Suprapubic skin (tissue), 4 donors: ENCODE measurements around the gene VEGFD. TPM values are rescaled to one million over a fixed set of nuclear protein-coding genes. Genes with fewer than 3 reads are reported as not detected.

Experiments
- DNase-seq, 2 donors: peaks; one replicate each; pipeline ENCODE4 v3.0.0-alpha.2; 2019; ENCODE audit warnings: low spot score in 2 of 2
- H3K27ac ChIP-seq: fragments of 200-600 bp; sonication (generic); one replicate; pipeline ENCODE4 v1.5.1; 2019
- H3K27me3 ChIP-seq: fragments of 200-600 bp; sonication (generic); one replicate; pipeline ENCODE4 v1.5.1; 2019
- H3K36me3 ChIP-seq: fragments of 200-600 bp; sonication (generic); one replicate; pipeline ENCODE4 v1.5.1; 2019
- H3K4me1 ChIP-seq: fragments of 200-600 bp; sonication (generic); one replicate; pipeline ENCODE4 v1.5.1; 2019
- H3K4me3 ChIP-seq: fragments of 200-600 bp; sonication (generic); one replicate; pipeline ENCODE4 v1.5.1; 2019; ENCODE audit warnings: mild to moderate bottlenecking
- H3K9me3 ChIP-seq: fragments of 200-600 bp; sonication (generic); one replicate; pipeline ENCODE4 v1.5.1; 2019
- EP300 ChIP-seq: sonication (generic); formaldehyde crosslinking; IDR thresholded peaks from one replicate; pipeline ENCODE4 v1.6.1; 2017; ENCODE audit warnings: antibody characterized with exemption
- POLR2A ChIP-seq, 2 donors: fragments of 450-650 bp; IDR thresholded peaks; one replicate each; pipeline ENCODE4 v1.6.1; 2017; ENCODE audit warnings: antibody characterized with exemption in 2 of 2, mild to moderate bottlenecking in 2 of 2, moderate library complexity in 2 of 2
- POLR2AphosphoS5 ChIP-seq, 3 donors: sonication (generic); formaldehyde crosslinking; IDR thresholded peaks; one replicate each; pipeline ENCODE4 v1.6.1; 2017; ENCODE audit warnings: antibody characterized with exemption in 3 of 3
- WGBS: methylation state at CpG from one replicate; pipeline ENCODE4 v1.1.5; 2018; 5-methylcytosine and 5-hydroxymethylcytosine counted together
- total RNA-seq, 4 donors: library from RNA; depleted of rRNA; stranded (reverse); fragments of >200 nt; gene quantifications; one replicate each; pipeline ENCODE4 v1.1.0, GENCODE V29; 2016
- TF ChIP-seq, protein P1 (sequence below), 2 donors: fragments of 200-600 bp in 1 of 2; fragments of 450-650 bp in 1 of 2; sonication (generic) in 1 of 2; IDR thresholded peaks; one replicate each; pipeline ENCODE4 v1.5.1; 2016 to 2019; ENCODE audit warnings: antibody characterized with exemption in 2 of 2, mild to moderate bottlenecking in 1 of 2, moderate library complexity in 1 of 2

The VEGFD gene, protein sequence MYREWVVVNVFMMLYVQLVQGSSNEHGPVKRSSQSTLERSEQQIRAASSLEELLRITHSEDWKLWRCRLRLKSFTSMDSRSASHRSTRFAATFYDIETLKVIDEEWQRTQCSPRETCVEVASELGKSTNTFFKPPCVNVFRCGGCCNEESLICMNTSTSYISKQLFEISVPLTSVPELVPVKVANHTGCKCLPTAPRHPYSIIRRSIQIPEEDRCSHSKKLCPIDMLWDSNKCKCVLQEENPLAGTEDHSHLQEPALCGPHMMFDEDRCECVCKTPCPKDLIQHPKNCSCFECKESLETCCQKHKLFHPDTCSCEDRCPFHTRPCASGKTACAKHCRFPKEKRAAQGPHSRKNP
- 1 to 10 TPM in 2 of 4 donors, under 1 TPM in 1, not detected in 1; 0.76 to 1.7 (median 1.2) TPM for total RNA-seq

DNA sequence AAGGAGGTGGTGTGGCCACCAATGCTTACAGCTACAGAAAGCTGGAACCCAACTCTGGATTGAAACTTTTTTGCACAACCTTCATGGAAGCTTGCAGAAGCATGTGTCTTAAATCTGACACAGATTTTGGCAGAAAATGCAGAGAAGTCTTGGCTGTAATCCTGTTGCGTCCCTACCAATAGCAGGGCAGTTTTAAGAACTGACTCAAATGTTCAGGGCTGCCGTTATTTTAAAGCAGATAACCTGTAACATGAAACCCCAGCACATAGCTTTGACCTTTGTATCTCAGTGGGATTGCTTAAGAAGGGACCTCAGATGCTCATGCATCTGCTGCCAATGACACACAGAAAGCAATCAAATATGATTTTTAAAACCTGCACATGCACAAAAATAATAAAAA, at the start of gene VEGFD:
VEGFD (minus strand) TSS at position 110 of the 400 bp plus-strand sequence. CDS start 467 bp downstream, outside the sequence.
- H3K27ac ChIP-seq: no peak within 1 kb of the TSS
- DNase-seq: no peak
- TF ChIP-seq EP300 (no peak), POLR2AphosphoS5 (IDR thresholded peaks at IDR 0.05) (no peak), POLR2A (IDR thresholded peaks at IDR 0.05) (no peak)
- TF ChIP-seq, protein P1, sequence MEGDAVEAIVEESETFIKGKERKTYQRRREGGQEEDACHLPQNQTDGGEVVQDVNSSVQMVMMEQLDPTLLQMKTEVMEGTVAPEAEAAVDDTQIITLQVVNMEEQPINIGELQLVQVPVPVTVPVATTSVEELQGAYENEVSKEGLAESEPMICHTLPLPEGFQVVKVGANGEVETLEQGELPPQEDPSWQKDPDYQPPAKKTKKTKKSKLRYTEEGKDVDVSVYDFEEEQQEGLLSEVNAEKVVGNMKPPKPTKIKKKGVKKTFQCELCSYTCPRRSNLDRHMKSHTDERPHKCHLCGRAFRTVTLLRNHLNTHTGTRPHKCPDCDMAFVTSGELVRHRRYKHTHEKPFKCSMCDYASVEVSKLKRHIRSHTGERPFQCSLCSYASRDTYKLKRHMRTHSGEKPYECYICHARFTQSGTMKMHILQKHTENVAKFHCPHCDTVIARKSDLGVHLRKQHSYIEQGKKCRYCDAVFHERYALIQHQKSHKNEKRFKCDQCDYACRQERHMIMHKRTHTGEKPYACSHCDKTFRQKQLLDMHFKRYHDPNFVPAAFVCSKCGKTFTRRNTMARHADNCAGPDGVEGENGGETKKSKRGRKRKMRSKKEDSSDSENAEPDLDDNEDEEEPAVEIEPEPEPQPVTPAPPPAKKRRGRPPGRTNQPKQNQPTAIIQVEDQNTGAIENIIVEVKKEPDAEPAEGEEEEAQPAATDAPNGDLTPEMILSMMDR (IDR thresholded peaks at IDR 0.05): no peak
- H3K4me1 ChIP-seq: no peaks in the 10 kb centered on the region
- H3K36me3 ChIP-seq: no peaks in the 10 kb centered on the region
- no peaks in the 10 kb centered on the region for H3K9me3 ChIP-seq
- no peak within 1 kb of the TSS for H3K4me3 ChIP-seq
- no peaks in the 10 kb centered on the region for H3K27me3 ChIP-seq
- 44% methylated on average over 2 of the region's 2 CpGs for WGBS

DNA sequence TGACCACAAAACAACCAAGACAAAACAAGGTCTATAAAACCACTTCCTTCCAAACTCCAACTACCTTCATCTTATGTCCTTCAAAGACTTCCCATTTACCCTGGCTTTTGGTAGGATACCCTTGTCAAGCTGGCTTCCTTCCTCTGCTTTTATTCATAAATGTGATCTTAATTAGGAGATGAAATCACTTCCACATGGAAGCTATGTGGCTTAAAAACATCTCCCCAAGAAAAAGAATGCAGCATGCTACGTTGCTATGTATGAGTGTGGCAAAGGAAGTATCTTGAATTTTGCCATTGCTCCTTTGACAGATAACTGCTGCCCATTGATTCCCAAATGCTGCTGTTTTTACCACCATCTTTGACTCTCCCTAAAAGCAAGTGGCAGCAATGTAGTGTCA, 46.4 kb upstream of the VEGFD start:
- Histone ChIP-seq H3K27me3 (no peaks in the 10 kb centered on the region), H3K36me3 (no peaks in the 10 kb centered on the region), H3K9me3 (no peaks in the 10 kb centered on the region), H3K4me3 (no peak overlapping the region), H3K4me1 (no peaks in the 10 kb centered on the region), H3K27ac (no peak overlapping the region)
- 47% methylated on average over 1 of the region's 1 CpG for WGBS
- no peak for DNase-seq
- TF ChIP-seq, protein P1 (IDR thresholded peaks at IDR 0.05): no peak
- TF ChIP-seq POLR2A (IDR thresholded peaks at IDR 0.05) (no peak), EP300 (no peak), POLR2AphosphoS5 (IDR thresholded peaks at IDR 0.05) (no peak)

DNA sequence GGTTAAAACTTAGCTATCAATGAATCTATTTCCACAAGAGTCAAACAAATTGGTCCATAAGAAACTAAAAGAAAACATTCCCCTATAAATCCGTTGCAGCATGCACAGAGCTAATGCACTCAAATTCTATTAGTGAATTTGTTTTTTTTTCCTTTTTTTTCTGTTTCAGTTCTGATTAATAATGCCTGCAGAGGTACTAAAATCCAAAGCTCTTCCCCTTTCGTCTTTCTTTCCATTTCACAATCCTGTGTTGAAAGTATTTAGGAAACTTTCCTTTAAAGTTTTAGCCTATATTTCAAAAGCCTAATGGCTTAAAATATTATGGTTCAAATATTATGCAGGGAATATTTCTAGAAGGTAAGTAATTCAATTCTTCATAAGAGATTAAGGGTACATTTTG, 45.9 kb upstream of the VEGFD start:
- no peak overlapping the region for H3K27ac ChIP-seq
- DNase-seq: no peak
- TF ChIP-seq POLR2AphosphoS5 (IDR thresholded peaks at IDR 0.05) (no peak), EP300 (no peak), POLR2A (IDR thresholded peaks at IDR 0.05) (no peak)
- TF ChIP-seq, protein P1 (IDR thresholded peaks at IDR 0.05): no peak
- WGBS: 74% methylated on average over 2 of the region's 2 CpGs
- H3K9me3 ChIP-seq: no peaks in the 10 kb centered on the region
- H3K36me3 ChIP-seq: no peaks in the 10 kb centered on the region
- no peaks in the 10 kb centered on the region for H3K27me3 ChIP-seq
- H3K4me1 ChIP-seq: no peaks in the 10 kb centered on the region
- no peak overlapping the region for H3K4me3 ChIP-seq

DNA sequence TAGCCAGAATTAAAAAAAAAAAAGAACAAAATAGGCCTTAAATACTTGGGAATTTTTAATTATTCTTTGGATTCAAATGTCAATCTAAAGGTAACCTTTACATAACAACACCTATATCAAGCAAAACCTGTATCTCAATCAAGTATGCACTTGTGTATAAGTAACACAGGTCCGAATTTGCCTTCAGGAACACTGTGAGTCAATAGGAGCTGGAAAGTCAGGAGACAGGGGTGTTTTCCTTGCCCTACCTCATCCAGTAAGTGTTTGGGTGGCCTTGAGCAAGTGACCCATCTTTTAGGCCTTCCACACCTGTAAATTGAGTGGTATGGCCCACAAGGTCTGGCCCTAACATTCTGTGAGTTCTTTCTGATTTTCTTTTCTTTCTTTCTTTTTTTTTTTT, 40.8 kb upstream of the VEGFD start:
- no peak for DNase-seq
- Histone ChIP-seq H3K27ac (no peak overlapping the region), H3K4me1 (no peaks in the 10 kb centered on the region), H3K36me3 (no peaks in the 10 kb centered on the region), H3K27me3 (no peaks in the 10 kb centered on the region), H3K4me3 (no peak overlapping the region), H3K9me3 (no peaks in the 10 kb centered on the region)
- TF ChIP-seq EP300 (no peak), POLR2A (IDR thresholded peaks at IDR 0.05) (no peak), POLR2AphosphoS5 (IDR thresholded peaks at IDR 0.05) (no peak)
- TF ChIP-seq, protein P1 (IDR thresholded peaks at IDR 0.05): no peak
- WGBS: 55% methylated on average over 1 of the region's 1 CpG

DNA sequence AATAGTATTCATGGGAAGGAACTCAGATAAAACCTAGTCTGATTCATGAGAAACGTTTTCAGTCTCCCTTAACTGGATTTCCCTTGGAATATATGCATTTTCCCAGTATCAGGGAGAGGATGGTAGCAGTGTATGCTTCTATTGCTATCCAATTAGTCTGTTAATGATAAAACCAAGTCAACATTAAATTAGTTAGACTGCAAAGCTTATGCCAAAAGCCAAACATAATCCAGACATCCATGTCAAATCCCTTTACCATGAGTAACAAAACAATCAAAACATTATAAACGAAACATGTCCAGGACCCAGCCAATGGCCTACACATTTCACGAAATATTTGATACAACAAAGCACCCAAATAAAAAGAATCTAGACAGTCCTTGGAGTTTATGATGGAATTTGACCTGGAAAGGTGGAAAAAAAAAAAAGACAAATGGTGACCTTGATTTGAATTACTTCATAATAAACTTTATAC, 34.5 kb upstream of the VEGFD start:
- no peak overlapping the region for H3K27ac ChIP-seq
- WGBS: 55% methylated on average over 3 of the region's 3 CpGs
- H3K4me3 ChIP-seq: no peak overlapping the region
- H3K9me3 ChIP-seq: no peaks in the 10 kb centered on the region
- TF ChIP-seq, protein P1 (IDR thresholded peaks at IDR 0.05): no peak
- TF ChIP-seq POLR2AphosphoS5 (IDR thresholded peaks at IDR 0.05) (no peak), EP300 (no peak), POLR2A (IDR thresholded peaks at IDR 0.05) (no peak)
- no peak for DNase-seq
- no peaks in the 10 kb centered on the region for H3K27me3 ChIP-seq
- no peaks in the 10 kb centered on the region for H3K4me1 ChIP-seq
- no peaks in the 10 kb centered on the region for H3K36me3 ChIP-seq
